H9 (cell line): ENCODE measurements around the gene ZNF566. TPM values are rescaled to one million over a fixed set of nuclear protein-coding genes. Genes with fewer than 3 reads are reported as not detected.

Source experiments
- DNase-seq: peaks from one replicate; pipeline ENCODE4 v3.0.0-alpha.2; 2017
- H2AFZ ChIP-seq: one replicate; pipeline ENCODE4 v1.6.1; 2013; ENCODE audit warnings: mild to moderate bottlenecking, low read length, control low read depth, moderate library complexity
- H2AK5ac ChIP-seq: 2 replicates; pipeline ENCODE4 v1.6.1; 2013; ENCODE audit warnings: low read length, control low read depth, mixed read lengths; ENCODE audit not compliant: insufficient read length
- H2BK120ac ChIP-seq: one replicate; pipeline ENCODE4 v1.6.1; 2013; ENCODE audit warnings: low read depth, mild to moderate bottlenecking, low read length, control low read depth, inconsistent platforms; ENCODE audit not compliant: poor library complexity, severe bottlenecking
- H2BK12ac ChIP-seq: 2 replicates; pipeline ENCODE4 v1.6.1; 2013; ENCODE audit warnings: low read length, control low read depth, mixed read lengths, low read depth; ENCODE audit not compliant: insufficient read length
- H2BK15ac ChIP-seq: 2 replicates; pipeline ENCODE4 v1.6.1; 2013; ENCODE audit warnings: low read depth, low read length, control low read depth
- H2BK20ac ChIP-seq: one replicate; pipeline ENCODE4 v1.6.1; 2013; ENCODE audit warnings: low read depth, mild to moderate bottlenecking, low read length, control low read depth, inconsistent platforms; ENCODE audit not compliant: poor library complexity, severe bottlenecking
- H2BK5ac ChIP-seq: 2 replicates; pipeline ENCODE4 v1.6.1; 2013; ENCODE audit warnings: low read length, control low read depth, mixed read lengths; ENCODE audit not compliant: insufficient read length
- H3K14ac ChIP-seq: 2 replicates; pipeline ENCODE4 v1.6.1; 2013; ENCODE audit warnings: low read length, control low read depth; ENCODE audit not compliant: insufficient read depth
- H3K18ac ChIP-seq: 2 replicates; pipeline ENCODE4 v1.6.1; 2013; ENCODE audit warnings: low read depth, mild to moderate bottlenecking, mixed read lengths, low read length, control low read depth; ENCODE audit not compliant: insufficient read length
- H3K23ac ChIP-seq: 2 replicates; pipeline ENCODE4 v1.6.1; 2013; ENCODE audit warnings: low read length, control low read depth, mixed read lengths, low read depth; ENCODE audit not compliant: insufficient read length
- H3K23me2 ChIP-seq: 2 replicates; pipeline ENCODE4 v1.6.1; 2013; ENCODE audit warnings: low read depth, mild to moderate bottlenecking, mixed read lengths, low read length, control low read depth; ENCODE audit not compliant: insufficient read length, poor library complexity, severe bottlenecking
- H3K27ac ChIP-seq: 2 replicates; pipeline ENCODE4 v1.5.1; 2013; ENCODE audit warnings: low read length, control low read depth, mixed read lengths, low read depth; ENCODE audit not compliant: insufficient read length
- H3K27me3 ChIP-seq: 2 replicates; pipeline ENCODE4 v1.6.1; 2013; ENCODE audit warnings: low read length, control low read depth, inconsistent platforms; ENCODE audit not compliant: insufficient read depth
- H3K4ac ChIP-seq: 2 replicates; pipeline ENCODE4 v1.6.1; 2013; ENCODE audit warnings: low read depth, mild to moderate bottlenecking, control low read depth, inconsistent platforms, low read length, moderate library complexity
- H3K4me1 ChIP-seq: 2 replicates; pipeline ENCODE4 v1.6.1; 2013; ENCODE audit warnings: low read length, control low read depth, inconsistent platforms; ENCODE audit not compliant: insufficient read depth
- H3K4me2 ChIP-seq: 2 replicates; pipeline ENCODE4 v1.6.1; 2013; ENCODE audit warnings: low read length, control low read depth, mixed read lengths; ENCODE audit not compliant: insufficient read length, insufficient read depth
- H3K56ac ChIP-seq: 2 replicates; pipeline ENCODE4 v1.6.1; 2013; ENCODE audit warnings: low read depth, mild to moderate bottlenecking, mixed read lengths, low read length, control low read depth; ENCODE audit not compliant: insufficient read length
- H3K79me1 ChIP-seq: 2 replicates; pipeline ENCODE4 v1.6.1; 2013; ENCODE audit warnings: low read depth, mild to moderate bottlenecking, moderate library complexity, low read length, control low read depth, inconsistent platforms; ENCODE audit not compliant: insufficient read depth, poor library complexity, severe bottlenecking
- H3K79me2 ChIP-seq: 2 replicates; pipeline ENCODE4 v1.6.1; 2013; ENCODE audit warnings: low read length, control low read depth, inconsistent platforms; ENCODE audit not compliant: insufficient read depth
- H3K9ac ChIP-seq: 2 replicates; pipeline ENCODE4 v1.6.1; 2013; ENCODE audit warnings: low read length, control low read depth, mixed read lengths; ENCODE audit not compliant: insufficient read length; ENCODE audit errors: extremely low read depth
- H3K9me3 ChIP-seq: one replicate; pipeline ENCODE4 v1.6.1; 2013; ENCODE audit warnings: low read depth, low read length, inconsistent platforms; ENCODE audit not compliant: control insufficient read depth
- H3T11ph ChIP-seq: one replicate; pipeline ENCODE4 v1.6.1; 2013; ENCODE audit warnings: mild to moderate bottlenecking, low read length, control low read depth, inconsistent platforms
- H4K20me1 ChIP-seq: one replicate; pipeline ENCODE4 v1.6.1; 2013; ENCODE audit not compliant: control insufficient read depth, insufficient read length, insufficient read depth
- H4K5ac ChIP-seq: 2 replicates; pipeline ENCODE4 v1.6.1; 2013; ENCODE audit warnings: low read depth, mild to moderate bottlenecking, mixed read lengths, low read length, control low read depth; ENCODE audit not compliant: insufficient read length
- H4K8ac ChIP-seq: replicated peaks from 2 replicates; pipeline ENCODE4 v1.6.1; 2013; ENCODE audit warnings: low read length, control low read depth, mixed read lengths, low read depth; ENCODE audit not compliant: insufficient read length
- H4K91ac ChIP-seq: 2 replicates; pipeline ENCODE4 v1.6.1; 2013; ENCODE audit warnings: low read depth, mild to moderate bottlenecking, moderate library complexity, mixed read lengths, low read length, control low read depth; ENCODE audit not compliant: insufficient read length
- H3K27ac Mint-ChIP-seq, 3 experiments: 2 replicates in 2 of 3; 3 replicates in 1 of 3; pipeline ENCODE4 v1.8.0; 2020 to 2021; ENCODE audit warnings: mixed read lengths in 3 of 3, mild to moderate bottlenecking in 1 of 3, moderate library complexity in 1 of 3
- H3K27me3 Mint-ChIP-seq: 2 replicates; pipeline ENCODE4 v1.8.0; 2021; ENCODE audit warnings: low read depth, mild to moderate bottlenecking, moderate library complexity, mixed read lengths
- H3K36me3 Mint-ChIP-seq, 3 experiments: 2 replicates in 2 of 3; 3 replicates in 1 of 3; pipeline ENCODE4 v1.8.0; 2020 to 2021; ENCODE audit warnings: low read depth in 3 of 3, mixed read lengths in 3 of 3; ENCODE audit not compliant: insufficient read depth in 1 of 3
- H3K4me1 Mint-ChIP-seq, 2 experiments: 2 replicates each; pipeline ENCODE4 v1.8.0; 2020; ENCODE audit warnings: mixed read lengths in 2 of 2
- H3K4me3 Mint-ChIP-seq, 2 experiments: 2 replicates in 1 of 2; 3 replicates in 1 of 2; pipeline ENCODE4 v1.8.0; 2020 to 2021; ENCODE audit warnings: mild to moderate bottlenecking in 2 of 2, mixed read lengths in 2 of 2, moderate library complexity in 1 of 2
- H3K9me3 Mint-ChIP-seq, 2 experiments: 2 replicates in 1 of 2; 3 replicates in 1 of 2; pipeline ENCODE4 v1.8.0; 2020; ENCODE audit warnings: mild to moderate bottlenecking in 2 of 2, mixed read lengths in 2 of 2, moderate library complexity in 1 of 2
- CTCF ChIP-seq: fragments of 200-600 bp; sonication (generic); conservative IDR thresholded peaks from 3 replicates; pipeline ENCODE4 v1.8.0; 2021; ENCODE audit warnings: antibody characterized with exemption, mild to moderate bottlenecking
- WGBS: extraction: QIAGEN DNeasy Blood & Tissue Kit; methylation state at CpG from one replicate; pipeline ENCODE4 v1.1.7; 2013; ENCODE audit warnings: missing lambda C conversion rate, low lambda C conversion rate, mixed read lengths; ENCODE audit not compliant: insufficient read length; ENCODE audit errors: extremely low coverage; 5-methylcytosine and 5-hydroxymethylcytosine counted together
- total RNA-seq: library from RNA; stranded (reverse); gene quantifications from 2 replicates; pipeline ENCODE4 v1.2.1, GENCODE V29; 2021

The ZNF566 gene
- total RNA-seq, 1 experiment from 2014 or later, result 18.0 TPM

GRCh38 chr19:36401475-36401874 is 87.9 kb downstream of the ZNF566 start:
- no peaks in the 10 kb centered on the region for H3K79me1 ChIP-seq
- H3K9ac ChIP-seq, result no peak overlapping the region
- peaks cover 80 to 82% (median 81%) of the 10 kb centered on the region in 3 experiments for H3K36me3 Mint-ChIP-seq
- H3K27ac Mint-ChIP-seq, result no peak overlapping the region
- no peaks in the 10 kb centered on the region for H3K27me3 Mint-ChIP-seq
- no peak overlapping the region for H3T11ph ChIP-seq
- no peak overlapping the region for H2BK15ac ChIP-seq
- H3K23me2 ChIP-seq, result no peaks in the 10 kb centered on the region
- no peak overlapping the region for H3K18ac ChIP-seq
- no peak overlapping the region for H2BK120ac ChIP-seq
- H2AK5ac ChIP-seq, result no peak overlapping the region
- no peaks in the 10 kb centered on the region for H3K79me2 ChIP-seq
- no peak overlapping the region for H3K4me2 ChIP-seq
- TF ChIP-seq CTCF, result no peak
- no peak overlapping the region for H3K4ac ChIP-seq
- H2BK12ac ChIP-seq, result no peak overlapping the region
- H3K56ac ChIP-seq, result no peak overlapping the region
- WGBS, result no CpG with 5 or more reads among the region's 7 CpGs
- no peak overlapping the region for H2AFZ ChIP-seq
- H4K20me1 ChIP-seq, result no peaks in the 10 kb centered on the region
- no peak overlapping the region for H3K23ac ChIP-seq
- no peak overlapping the region for H2BK5ac ChIP-seq
- no peak overlapping the region for H3K14ac ChIP-seq
- DNase-seq, result no peak
- H3K9me3 Mint-ChIP-seq, result peaks cover 15 to 33% of the 10 kb centered on the region in 2 experiments; a peak in 4 of 5 replicates
- no peak overlapping the region for H4K91ac ChIP-seq
- no peaks in the 10 kb centered on the region for H3K4me1 Mint-ChIP-seq
- H4K5ac ChIP-seq, result no peak overlapping the region
- no peaks in the 10 kb centered on the region for H3K27me3 ChIP-seq
- no peak overlapping the region for H4K8ac ChIP-seq
- H3K4me3 Mint-ChIP-seq, result no peak overlapping the region
- H2BK20ac ChIP-seq, result no peak overlapping the region
- no peaks in the 10 kb centered on the region for H3K9me3 ChIP-seq
- no peaks in the 10 kb centered on the region for H3K4me1 ChIP-seq
- no peak overlapping the region for H3K27ac ChIP-seq
